ENCODE results near the gene TRAPPC13.
"Not testable (repeated sequence)": the region's sequence is repeated elsewhere in the genome, so short reads cannot be mapped to it uniquely, and the experiment has no call there.

TRAPPC13 gene

DNA sequence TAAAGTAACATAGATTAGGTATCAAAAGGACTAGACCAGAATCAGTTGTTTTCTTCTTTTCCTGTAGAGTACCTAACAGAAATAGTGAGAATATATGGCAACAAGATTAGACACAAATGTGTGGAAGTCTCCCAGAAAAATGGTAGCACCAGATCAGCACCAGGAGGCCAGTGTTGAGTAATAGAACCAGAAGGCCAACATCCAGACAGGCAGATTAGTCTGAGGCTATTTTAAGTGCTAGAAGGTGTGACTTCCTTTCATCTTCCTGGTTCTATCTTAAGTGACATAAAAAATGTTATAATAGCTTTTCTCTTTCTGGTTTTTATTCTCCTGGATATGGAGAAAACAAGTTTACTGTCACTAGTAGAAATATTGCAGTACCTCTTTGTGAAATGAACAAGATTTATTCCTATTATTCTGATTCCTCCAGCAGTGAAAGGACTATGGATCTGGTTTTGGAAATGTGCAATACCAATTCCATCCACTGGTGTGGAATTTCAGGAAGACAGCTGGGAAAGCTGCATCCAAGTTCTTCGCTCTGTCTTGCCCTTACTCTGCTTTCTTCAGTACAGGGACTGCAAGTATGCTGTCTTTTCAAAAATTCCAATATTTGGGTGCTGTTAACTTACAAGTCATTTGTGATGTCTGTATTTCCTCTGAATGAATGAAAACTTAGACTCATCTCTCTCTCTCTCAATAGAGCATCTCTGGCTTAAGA, 39.1 kb downstream of the TRAPPC13 start:
- H3K27me3 ChIP-seq: no peaks in the 10 kb centered on the region
- no peaks in the 10 kb centered on the region for H3K9me3 ChIP-seq
- H3K4me1 ChIP-seq (ENCODE audit: control insufficient read depth in 1 of 2, insufficient read depth in 1 of 2, low read depth in 1 of 2, low read length in 1 of 2): peaks cover 8 to 14% of the 10 kb centered on the region in 2 experiments
- TF ChIP-seq, protein P1, sequence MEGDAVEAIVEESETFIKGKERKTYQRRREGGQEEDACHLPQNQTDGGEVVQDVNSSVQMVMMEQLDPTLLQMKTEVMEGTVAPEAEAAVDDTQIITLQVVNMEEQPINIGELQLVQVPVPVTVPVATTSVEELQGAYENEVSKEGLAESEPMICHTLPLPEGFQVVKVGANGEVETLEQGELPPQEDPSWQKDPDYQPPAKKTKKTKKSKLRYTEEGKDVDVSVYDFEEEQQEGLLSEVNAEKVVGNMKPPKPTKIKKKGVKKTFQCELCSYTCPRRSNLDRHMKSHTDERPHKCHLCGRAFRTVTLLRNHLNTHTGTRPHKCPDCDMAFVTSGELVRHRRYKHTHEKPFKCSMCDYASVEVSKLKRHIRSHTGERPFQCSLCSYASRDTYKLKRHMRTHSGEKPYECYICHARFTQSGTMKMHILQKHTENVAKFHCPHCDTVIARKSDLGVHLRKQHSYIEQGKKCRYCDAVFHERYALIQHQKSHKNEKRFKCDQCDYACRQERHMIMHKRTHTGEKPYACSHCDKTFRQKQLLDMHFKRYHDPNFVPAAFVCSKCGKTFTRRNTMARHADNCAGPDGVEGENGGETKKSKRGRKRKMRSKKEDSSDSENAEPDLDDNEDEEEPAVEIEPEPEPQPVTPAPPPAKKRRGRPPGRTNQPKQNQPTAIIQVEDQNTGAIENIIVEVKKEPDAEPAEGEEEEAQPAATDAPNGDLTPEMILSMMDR (IDR thresholded peaks at IDR 0.05): no peak
- peaks cover 21% of the 10 kb centered on the region for H3K36me3 ChIP-seq
- H3K27ac ChIP-seq: no peak overlapping the region
- H3K4me3 ChIP-seq (ENCODE audit: low read depth in 1 of 2, low read length in 1 of 2): no peak overlapping the region

DNA sequence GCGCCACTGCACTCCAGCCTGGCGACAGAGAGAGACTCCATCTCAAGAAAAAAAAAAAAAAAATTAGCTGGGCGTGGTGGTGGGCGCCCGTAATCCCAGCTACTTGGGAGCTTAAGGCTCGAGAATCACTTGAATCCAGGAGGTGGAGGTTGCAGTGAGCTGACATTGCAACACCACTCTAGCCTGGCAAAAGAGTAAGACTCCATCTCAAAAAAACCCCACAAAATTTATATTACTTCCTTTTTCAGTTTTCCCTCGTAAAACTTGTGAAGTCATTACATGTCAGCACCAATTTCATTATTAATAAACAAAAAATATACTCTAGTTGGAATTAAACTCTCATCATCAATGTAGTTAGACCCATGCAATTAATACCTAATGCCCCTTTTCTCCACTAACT, 43.9 kb downstream of the TRAPPC13 start:
- H3K27ac ChIP-seq: no peak overlapping the region
- peaks cover 53% of the 10 kb centered on the region for H3K36me3 ChIP-seq
- no peak overlapping the region for H3K4me3 ChIP-seq (ENCODE audit: low read depth in 1 of 2, low read length in 1 of 2)
- H3K27me3 ChIP-seq: no peaks in the 10 kb centered on the region
- TF ChIP-seq, protein P1 (IDR thresholded peaks at IDR 0.05): no peak
- peaks cover 14 to 19% of the 10 kb centered on the region in 2 experiments for H3K4me1 ChIP-seq (ENCODE audit: control insufficient read depth in 1 of 2, insufficient read depth in 1 of 2, low read depth in 1 of 2, low read length in 1 of 2)
- H3K9me3 ChIP-seq: no peaks in the 10 kb centered on the region

DNA sequence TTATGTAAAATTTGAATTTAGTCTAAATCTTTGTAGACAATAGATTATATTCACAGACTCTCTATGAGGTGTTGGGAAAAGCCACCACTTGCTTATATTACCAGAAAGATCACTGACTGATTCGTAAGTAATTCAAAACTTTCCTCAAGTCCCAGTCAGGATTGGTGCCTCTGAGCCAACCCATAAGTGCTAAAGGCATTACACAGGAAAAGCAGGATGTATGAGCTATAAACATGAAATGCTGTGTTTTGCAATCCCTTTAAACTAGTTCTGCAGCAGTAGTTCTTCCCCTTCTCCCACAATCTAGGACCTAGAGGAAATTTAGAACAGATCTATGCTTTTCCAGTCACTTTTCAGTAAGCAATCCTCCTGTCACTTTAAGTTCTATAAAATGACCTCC, 48.0 kb downstream of the TRAPPC13 start:
- H3K36me3 ChIP-seq: peaks cover 38% of the 10 kb centered on the region

DNA sequence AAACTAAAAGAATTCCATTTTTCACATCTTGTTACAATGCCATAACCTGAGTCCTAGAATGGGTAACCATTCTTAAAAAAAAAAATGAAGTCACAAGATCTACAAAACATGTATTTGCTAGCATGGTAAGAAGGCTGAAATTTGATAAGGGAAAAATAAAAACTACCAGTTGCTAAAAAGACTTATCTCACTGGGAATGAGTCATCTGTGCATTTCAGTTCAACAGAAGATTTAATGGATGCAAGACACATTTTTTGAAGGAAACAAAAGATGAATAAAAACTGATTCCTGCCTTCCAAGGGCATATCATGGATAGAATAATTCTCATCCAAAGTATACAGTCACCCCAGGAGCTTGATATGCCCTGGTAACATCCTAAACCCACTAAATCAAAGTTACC, 49.9 kb downstream of the TRAPPC13 start:
- TF ChIP-seq, protein P1 (IDR thresholded peaks at IDR 0.05): no peak
- no peaks in the 10 kb centered on the region for H3K27me3 ChIP-seq
- H3K27ac ChIP-seq: peak overlapping the region; percentile 84
- no peaks in the 10 kb centered on the region for H3K9me3 ChIP-seq
- H3K4me1 ChIP-seq (ENCODE audit: control insufficient read depth in 1 of 2, insufficient read depth in 1 of 2, low read depth in 1 of 2, low read length in 1 of 2): peaks cover 41 to 47% of the 10 kb centered on the region in 2 experiments
- peaks cover 36% of the 10 kb centered on the region for H3K36me3 ChIP-seq
- no peak overlapping the region for H3K4me3 ChIP-seq (ENCODE audit: low read depth in 1 of 2, low read length in 1 of 2)

More for the DNA sequence above, 48.0 kb downstream of the TRAPPC13 start:
- Histone ChIP-seq H3K4me1 (ENCODE audit: control insufficient read depth in 1 of 2, insufficient read depth in 1 of 2, low read depth in 1 of 2, low read length in 1 of 2) (peaks cover 41 to 47% of the 10 kb centered on the region in 2 experiments), H3K4me3 (ENCODE audit: low read depth in 1 of 2, low read length in 1 of 2) (no peak overlapping the region), H3K27me3 (no peaks in the 10 kb centered on the region), H3K27ac (peak overlapping the region; percentile 77), H3K9me3 (no peaks in the 10 kb centered on the region)
- TF ChIP-seq, protein P1 (IDR thresholded peaks at IDR 0.05): no peak

DNA sequence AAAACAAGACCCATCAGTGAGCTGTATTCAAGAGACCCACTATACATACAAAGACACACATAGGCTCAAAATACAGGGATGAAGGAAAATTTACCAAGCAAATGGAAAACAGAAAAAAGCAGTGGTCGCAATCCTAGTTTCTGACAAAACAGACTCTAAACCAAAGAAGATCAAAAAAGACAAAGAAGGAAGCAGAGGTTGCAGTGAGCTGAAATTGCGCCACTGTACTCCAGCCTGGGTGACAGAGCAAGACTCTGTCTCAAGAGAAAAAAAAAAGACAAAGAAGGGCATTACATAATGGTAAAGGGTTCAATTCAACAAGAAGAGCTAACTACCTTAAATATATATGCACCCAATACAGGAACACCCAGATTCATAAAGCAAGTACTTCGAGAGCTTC, 51.2 kb downstream of the TRAPPC13 start:
- peaks cover 36% of the 10 kb centered on the region for H3K36me3 ChIP-seq
- peak overlapping the region; percentile 12 to 17 for H3K4me3 ChIP-seq (ENCODE audit: low read depth in 1 of 2, low read length in 1 of 2)
- H3K9me3 ChIP-seq, H3K27me3 ChIP-seq: not testable (repeated sequence)
- peaks cover 41 to 47% of the 10 kb centered on the region in 2 experiments for H3K4me1 ChIP-seq (ENCODE audit: control insufficient read depth in 1 of 2, insufficient read depth in 1 of 2, low read depth in 1 of 2, low read length in 1 of 2)
- peak overlapping the region; percentile 84 for H3K27ac ChIP-seq

DNA sequence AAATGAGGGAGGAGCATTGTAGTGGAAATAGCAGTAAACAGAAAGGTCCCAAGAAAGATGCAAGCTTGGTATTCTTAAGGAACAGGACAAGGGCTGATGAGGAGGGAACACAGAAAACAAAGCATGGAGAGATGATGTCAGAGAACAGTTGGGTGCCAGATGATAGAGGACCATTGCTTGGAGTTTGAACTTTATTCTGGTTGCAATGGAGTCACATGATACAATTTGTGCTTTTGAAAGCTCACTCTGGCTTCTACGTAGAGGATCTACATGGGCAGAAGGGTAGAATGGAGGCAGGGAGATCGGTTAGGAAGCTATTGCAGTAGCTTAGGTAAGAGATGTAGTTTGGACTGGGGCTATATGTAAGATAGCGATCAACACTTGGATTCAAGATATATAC, 57.3 kb downstream of the TRAPPC13 start:
- no peaks in the 10 kb centered on the region for H3K27me3 ChIP-seq
- peaks cover 55% of the 10 kb centered on the region for H3K36me3 ChIP-seq
- TF ChIP-seq, protein P1 (IDR thresholded peaks at IDR 0.05): no peak
- H3K4me1 ChIP-seq (ENCODE audit: control insufficient read depth in 1 of 2, insufficient read depth in 1 of 2, low read depth in 1 of 2, low read length in 1 of 2): no peaks in the 10 kb centered on the region
- no peak overlapping the region for H3K4me3 ChIP-seq (ENCODE audit: low read depth in 1 of 2, low read length in 1 of 2)
- no peak overlapping the region for H3K27ac ChIP-seq
- H3K9me3 ChIP-seq: no peaks in the 10 kb centered on the region
